HG03064 (cell line): ENCODE measurements around the gene ACP2.
"Not testable (repeated sequence)": the region's sequence is repeated elsewhere in the genome, so short reads cannot be mapped to it uniquely, and the experiment has no call there.

ENCODE experiments used
- ATAC-seq: cut with Tn5 transposase; IDR thresholded peaks from one replicate; pipeline ENCODE4 v1.9.1; 2021; ENCODE audit warnings: low read depth; ENCODE audit not compliant: unreplicated experiment

ACP2 gene

DNA sequence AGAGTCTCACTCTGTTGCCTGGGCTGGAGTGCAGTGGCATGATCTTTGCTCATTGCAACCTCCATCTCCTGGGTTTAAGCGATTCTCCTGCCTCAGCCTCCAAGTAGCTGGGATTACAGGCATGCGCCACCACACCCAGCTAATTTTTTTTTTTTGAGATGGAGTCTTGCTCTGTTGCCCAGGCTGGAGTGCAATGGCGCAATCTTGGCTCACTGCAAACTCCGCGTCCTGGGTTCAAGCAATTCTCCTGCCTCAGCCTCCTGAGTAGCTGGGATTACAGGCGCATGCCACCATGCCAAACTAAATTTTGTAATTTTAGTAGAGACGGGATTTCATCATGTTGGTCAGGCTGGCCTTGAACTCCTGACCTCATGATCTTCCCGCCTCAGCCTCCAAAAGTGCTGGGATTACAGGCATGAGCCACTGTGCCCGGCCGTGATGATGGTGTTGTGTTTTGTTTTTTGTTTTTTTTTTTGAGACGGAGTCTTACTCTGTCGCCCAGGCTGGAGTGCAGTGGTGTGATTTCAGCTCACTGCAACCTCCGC lies 40.5 kb downstream of the ACP2 start:
- ATAC-seq, result not testable (repeated sequence)

DNA sequence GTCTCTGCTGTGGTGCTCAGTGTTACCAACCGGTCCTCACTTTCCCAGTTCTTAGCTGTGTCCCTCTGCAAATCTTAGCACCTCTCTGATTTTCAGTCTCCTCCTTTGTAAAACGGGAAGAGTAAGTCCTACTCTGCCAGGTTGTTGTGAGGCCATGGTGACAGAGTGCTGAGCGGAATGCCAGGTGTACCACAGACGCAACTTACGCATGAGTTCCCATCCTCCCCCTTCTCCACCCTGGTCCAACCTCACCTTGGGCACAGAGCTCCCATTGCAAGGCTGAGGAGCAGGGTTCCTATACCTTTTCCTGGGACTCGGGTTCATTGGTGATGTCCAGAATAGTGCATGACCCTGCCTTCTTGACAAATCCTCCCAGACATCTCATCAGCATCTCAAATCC lies 41.2 kb downstream of the ACP2 start:
- no peak for ATAC-seq

- ATAC-seq, result not testable (repeated sequence)
These were observed 42.0 kb downstream of the ACP2 start for GRCh38 chr11:47206577-47206976.

DNA sequence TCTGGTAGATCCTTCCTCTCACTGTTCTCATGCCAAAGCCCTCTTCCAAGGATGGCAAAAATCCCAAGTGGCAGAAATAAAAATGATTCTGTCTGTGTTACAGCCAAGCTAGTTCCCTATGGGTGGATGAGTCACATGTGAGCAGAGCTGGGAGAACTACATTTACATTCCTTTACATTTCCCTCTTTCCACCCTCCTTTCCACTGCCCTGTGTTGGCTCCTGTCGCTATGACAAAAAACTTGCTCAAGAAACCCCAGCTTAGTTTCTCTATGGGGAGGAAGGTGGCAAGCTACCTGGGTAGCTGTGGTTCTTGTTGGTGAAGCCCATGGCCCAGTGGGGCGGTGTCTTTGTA lies 44.0 kb downstream of the ACP2 start:
- ATAC-seq, result no peak

- ATAC-seq, result no peak
These were observed 46.0 kb downstream of the ACP2 start for GRCh38 chr11:47202576-47202975.

GRCh38 chr11:47201015-47201414 lies 47.6 kb downstream of the ACP2 start:
- no peak for ATAC-seq

- not testable (repeated sequence) for ATAC-seq
These were observed 50.5 kb downstream of the ACP2 start for GRCh38 chr11:47198161-47198560.

- ATAC-seq, result no peak
These were observed 56.5 kb downstream of the ACP2 start for GRCh38 chr11:47192111-47192510.

- not testable (repeated sequence) for ATAC-seq
These were observed 57.5 kb downstream of the ACP2 start for GRCh38 chr11:47191137-47191536.
